Dendritic cell treated with granulocyte-macrophage colony-stimulating factor and Interleukin-4, amounts not matched to agents 40 ng/mL and 50 ng/mL, for 4 days (primary cell): ENCODE measurements around the gene DMD.

Experiments
- H3K27ac Mint-ChIP-seq: one replicate; pipeline ENCODE4 v1.8.0; 2022; ENCODE audit warnings: mild to moderate bottlenecking, mixed read lengths
- H3K27me3 Mint-ChIP-seq: one replicate; pipeline ENCODE4 v1.8.0; 2022; ENCODE audit warnings: mild to moderate bottlenecking, mixed read lengths
- H3K36me3 Mint-ChIP-seq: one replicate; pipeline ENCODE4 v1.8.0; 2022; ENCODE audit warnings: low read depth, mixed read lengths
- H3K4me1 Mint-ChIP-seq: one replicate; pipeline ENCODE4 v1.8.0; 2022; ENCODE audit warnings: low read depth, mixed read lengths
- H3K4me3 Mint-ChIP-seq: one replicate; pipeline ENCODE4 v1.8.0; 2022; ENCODE audit warnings: mild to moderate bottlenecking, moderate library complexity, mixed read lengths
- H3K9me3 Mint-ChIP-seq: one replicate; pipeline ENCODE4 v1.8.0; 2022; ENCODE audit warnings: mixed read lengths
- intact Hi-C: fragments of 100-400 bp; cut with micrococcal nuclease; formaldehyde crosslinking; loops from one replicate; pipeline ENCODE4 v1.15.0; 2022

DMD gene

DNA sequence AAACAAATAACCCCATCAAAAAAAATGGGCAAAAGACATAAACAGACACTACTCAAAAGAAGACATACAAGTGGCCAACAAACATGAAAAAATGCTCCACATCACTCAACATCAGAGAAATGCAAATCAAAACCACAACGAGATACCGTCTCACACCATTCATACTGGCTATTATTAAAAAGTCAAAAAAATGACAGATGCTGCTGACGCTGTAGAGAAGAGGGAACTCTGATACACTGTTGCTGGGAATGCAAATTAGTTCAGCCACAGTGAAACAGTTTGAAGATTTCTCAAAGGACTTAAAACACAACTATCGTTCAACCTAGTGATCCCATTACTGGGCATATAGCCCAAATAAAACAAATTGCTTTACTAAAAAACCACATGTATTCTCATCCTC, 1468.3 kb downstream of the DMD start:
- Mint-ChIP-seq H3K36me3 (no peaks in the 10 kb centered on the region), H3K27ac (no peak overlapping the region), H3K4me1 (no peaks in the 10 kb centered on the region), H3K9me3 (no peaks in the 10 kb centered on the region), H3K4me3 (no peak overlapping the region), H3K27me3 (no peaks in the 10 kb centered on the region)
- intact Hi-C loops = no loop called here

DNA sequence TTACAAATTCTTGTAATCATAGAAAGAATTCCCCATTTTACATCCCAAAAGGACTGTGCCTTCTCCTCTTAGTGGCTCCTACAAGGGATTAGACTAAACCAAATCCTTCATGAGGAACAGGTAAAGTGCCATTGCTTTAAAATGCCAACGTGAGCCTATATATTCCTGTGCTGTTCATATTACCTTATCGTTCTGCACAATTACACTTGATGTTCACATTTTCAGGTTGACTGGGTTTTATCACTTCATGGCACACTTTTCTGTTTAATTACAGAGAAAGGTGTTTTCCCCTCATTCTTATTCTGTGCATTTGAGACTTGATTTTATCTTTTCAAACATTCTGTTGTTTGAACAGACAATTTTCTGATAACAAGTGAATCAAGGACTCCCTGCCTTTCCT, 1493.9 kb downstream of the DMD start:
- no peaks in the 10 kb centered on the region for H3K4me1 Mint-ChIP-seq
- no peak overlapping the region for H3K27ac Mint-ChIP-seq
- H3K36me3 Mint-ChIP-seq = no peaks in the 10 kb centered on the region
- intact Hi-C loops = no loop called here
- H3K27me3 Mint-ChIP-seq = no peaks in the 10 kb centered on the region
- H3K4me3 Mint-ChIP-seq = no peak overlapping the region
- H3K9me3 Mint-ChIP-seq = no peaks in the 10 kb centered on the region

GRCh38 chrX:31715675-31716074, 1495.7 kb downstream of the DMD start:
- no peak overlapping the region for H3K27ac Mint-ChIP-seq
- no peaks in the 10 kb centered on the region for H3K4me1 Mint-ChIP-seq
- no peak overlapping the region for H3K4me3 Mint-ChIP-seq
- H3K27me3 Mint-ChIP-seq = no peaks in the 10 kb centered on the region
- no peaks in the 10 kb centered on the region for H3K36me3 Mint-ChIP-seq
- no peaks in the 10 kb centered on the region for H3K9me3 Mint-ChIP-seq
- intact Hi-C loops = no loop called here

GRCh38 chrX:31714797-31715196, 1496.6 kb downstream of the DMD start:
- H3K27ac Mint-ChIP-seq = no peak overlapping the region
- H3K36me3 Mint-ChIP-seq = no peaks in the 10 kb centered on the region
- H3K9me3 Mint-ChIP-seq = no peaks in the 10 kb centered on the region
- no peak overlapping the region for H3K4me3 Mint-ChIP-seq
- H3K4me1 Mint-ChIP-seq = no peaks in the 10 kb centered on the region
- intact Hi-C loops = no loop called here
- H3K27me3 Mint-ChIP-seq = no peaks in the 10 kb centered on the region

DNA sequence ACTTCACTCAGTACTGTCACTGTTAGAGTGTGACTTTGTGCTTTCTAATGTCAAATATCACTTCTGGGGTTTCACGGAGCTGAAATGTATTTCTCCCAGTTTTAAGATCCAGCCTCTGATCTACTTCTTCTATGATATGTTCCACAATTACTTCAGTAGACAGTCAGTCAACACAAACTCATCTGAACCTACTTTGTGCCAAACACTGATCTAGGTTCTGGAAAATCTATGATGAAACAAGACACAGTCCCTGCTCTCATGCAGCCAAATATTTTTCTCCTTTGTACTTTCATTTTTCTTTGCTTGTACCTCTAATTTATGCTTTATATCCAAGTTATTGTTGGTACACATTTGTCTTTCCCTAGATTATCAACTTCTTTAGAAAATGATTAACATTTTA, 1498.2 kb downstream of the DMD start:
- H3K4me1 Mint-ChIP-seq = no peaks in the 10 kb centered on the region
- intact Hi-C loops = no loop called here
- H3K4me3 Mint-ChIP-seq = no peak overlapping the region
- H3K27me3 Mint-ChIP-seq = no peaks in the 10 kb centered on the region
- H3K9me3 Mint-ChIP-seq = no peaks in the 10 kb centered on the region
- H3K36me3 Mint-ChIP-seq = no peaks in the 10 kb centered on the region
- no peak overlapping the region for H3K27ac Mint-ChIP-seq

GRCh38 chrX:31711166-31711565, 1500.2 kb downstream of the DMD start:
- intact Hi-C loops = no loop called here
- H3K27me3 Mint-ChIP-seq = no peaks in the 10 kb centered on the region
- no peak overlapping the region for H3K27ac Mint-ChIP-seq
- H3K36me3 Mint-ChIP-seq = no peaks in the 10 kb centered on the region
- H3K9me3 Mint-ChIP-seq = no peaks in the 10 kb centered on the region
- H3K4me3 Mint-ChIP-seq = no peak overlapping the region
- H3K4me1 Mint-ChIP-seq = no peaks in the 10 kb centered on the region

GRCh38 chrX:31708116-31708515, 1503.2 kb downstream of the DMD start:
- no peaks in the 10 kb centered on the region for H3K27me3 Mint-ChIP-seq
- H3K4me1 Mint-ChIP-seq = no peaks in the 10 kb centered on the region
- no peaks in the 10 kb centered on the region for H3K36me3 Mint-ChIP-seq
- no peak overlapping the region for H3K4me3 Mint-ChIP-seq
- H3K9me3 Mint-ChIP-seq = no peaks in the 10 kb centered on the region
- no peak overlapping the region for H3K27ac Mint-ChIP-seq
- intact Hi-C loops = no loop called here

DNA sequence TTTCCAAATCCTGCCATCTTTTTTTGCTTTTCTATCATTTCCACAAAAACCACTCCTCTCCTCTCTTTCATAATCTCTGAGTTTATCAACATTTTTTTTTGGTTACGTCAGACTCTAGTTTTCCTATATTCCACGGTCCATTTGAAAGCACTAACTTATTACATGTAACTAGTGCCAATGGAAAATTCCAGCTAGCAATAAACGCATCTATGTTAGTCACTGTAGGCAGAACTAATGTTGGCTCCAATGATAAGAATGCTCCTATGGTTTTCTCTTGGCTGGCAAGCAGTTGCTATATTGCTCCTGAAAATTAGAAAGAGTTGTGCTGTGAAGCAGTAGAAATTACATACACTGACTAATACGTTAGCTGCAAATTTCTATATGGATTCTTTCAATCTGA, 1504.9 kb downstream of the DMD start:
- Mint-ChIP-seq H3K36me3 (no peaks in the 10 kb centered on the region), H3K4me1 (no peaks in the 10 kb centered on the region), H3K27ac (no peak overlapping the region), H3K4me3 (no peak overlapping the region), H3K9me3 (no peaks in the 10 kb centered on the region), H3K27me3 (no peaks in the 10 kb centered on the region)
- intact Hi-C loops = no loop called here

GRCh38 chrX:31705816-31706215, 1505.5 kb downstream of the DMD start:
- Mint-ChIP-seq H3K27ac (no peak overlapping the region), H3K36me3 (no peaks in the 10 kb centered on the region), H3K4me1 (no peaks in the 10 kb centered on the region), H3K4me3 (no peak overlapping the region), H3K27me3 (no peaks in the 10 kb centered on the region), H3K9me3 (no peaks in the 10 kb centered on the region)
- intact Hi-C loops = no loop called here

DNA sequence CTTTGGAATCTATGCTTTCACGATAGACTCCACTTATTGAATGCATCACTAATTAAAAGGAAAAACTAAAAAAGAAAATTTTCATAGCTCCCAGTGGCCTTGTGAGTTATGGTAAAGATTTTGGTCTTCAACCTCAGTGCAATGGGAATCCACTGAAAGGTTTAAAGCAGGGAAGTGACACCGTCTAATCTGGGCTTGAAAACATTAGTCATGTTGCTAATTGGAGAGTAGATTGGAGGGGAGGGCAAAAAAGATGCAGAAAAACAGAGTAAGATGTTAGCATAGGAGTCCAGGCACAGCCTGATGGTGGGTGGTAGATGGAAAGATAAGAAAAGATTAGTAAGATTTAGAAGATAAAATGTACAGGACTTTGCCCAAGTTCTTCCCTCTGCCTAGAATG, 1506.4 kb downstream of the DMD start:
- H3K9me3 Mint-ChIP-seq = no peaks in the 10 kb centered on the region
- no peaks in the 10 kb centered on the region for H3K27me3 Mint-ChIP-seq
- intact Hi-C loops = no loop called here
- H3K4me3 Mint-ChIP-seq = no peak overlapping the region
- no peaks in the 10 kb centered on the region for H3K36me3 Mint-ChIP-seq
- H3K27ac Mint-ChIP-seq = no peak overlapping the region
- H3K4me1 Mint-ChIP-seq = no peaks in the 10 kb centered on the region

DNA sequence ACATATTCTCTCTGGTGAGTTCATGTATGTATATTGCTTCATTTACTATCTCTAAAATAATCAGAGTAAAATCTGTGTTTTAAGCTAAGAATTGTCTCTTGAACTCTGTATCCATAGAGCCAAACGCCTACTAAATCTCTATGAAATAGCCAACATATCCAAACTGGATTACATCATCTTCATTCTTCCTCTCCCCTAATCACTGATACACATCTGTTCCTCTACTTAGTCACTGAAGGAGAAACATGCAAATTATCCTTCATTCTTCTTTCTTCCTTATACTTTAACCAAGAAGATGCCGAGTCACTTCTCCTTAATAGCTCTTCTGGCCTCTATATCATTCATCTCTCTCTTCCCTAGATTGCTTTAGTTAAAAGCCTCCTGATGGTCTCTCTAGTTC, 1509.1 kb downstream of the DMD start:
- Mint-ChIP-seq H3K9me3 (no peaks in the 10 kb centered on the region), H3K4me3 (no peak overlapping the region), H3K4me1 (no peaks in the 10 kb centered on the region), H3K36me3 (no peaks in the 10 kb centered on the region), H3K27ac (no peak overlapping the region), H3K27me3 (no peaks in the 10 kb centered on the region)
- intact Hi-C loops = no loop called here

GRCh38 chrX:31697294-31697916, 1513.9 kb downstream of the DMD start:
- H3K9me3 Mint-ChIP-seq = no peaks in the 10 kb centered on the region
- no peaks in the 10 kb centered on the region for H3K27me3 Mint-ChIP-seq
- H3K4me1 Mint-ChIP-seq = no peaks in the 10 kb centered on the region
- no peak overlapping the region for H3K27ac Mint-ChIP-seq
- H3K4me3 Mint-ChIP-seq = no peak overlapping the region
- intact Hi-C loops = no loop called here
- H3K36me3 Mint-ChIP-seq = no peaks in the 10 kb centered on the region

GRCh38 chrX:31679861-31680260, 1531.5 kb downstream of the DMD start:
- H3K36me3 Mint-ChIP-seq = no peaks in the 10 kb centered on the region

DNA sequence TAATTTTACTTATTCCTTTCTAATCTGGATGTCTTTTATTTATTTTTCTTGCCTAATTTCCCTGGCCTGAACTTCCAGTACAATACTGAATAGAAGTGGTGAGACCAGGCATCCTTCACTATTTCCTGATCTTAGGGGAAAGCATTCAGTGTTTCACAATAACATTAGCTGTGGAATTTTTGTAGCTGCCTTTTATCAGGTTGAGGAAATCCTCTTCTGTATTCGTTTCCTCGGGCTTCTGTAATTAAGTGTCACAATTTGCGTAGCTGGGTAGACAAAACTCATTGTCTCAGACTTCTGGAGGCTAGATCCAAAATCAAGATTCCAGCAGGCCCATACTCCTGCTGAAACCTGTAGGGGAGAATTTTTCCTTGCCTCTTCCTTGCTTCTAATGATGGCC, 1541.1 kb downstream of the DMD start:
- no peaks in the 10 kb centered on the region for H3K36me3 Mint-ChIP-seq
- H3K27ac Mint-ChIP-seq = no peak overlapping the region
- H3K4me1 Mint-ChIP-seq = no peaks in the 10 kb centered on the region
- no peaks in the 10 kb centered on the region for H3K9me3 Mint-ChIP-seq
- intact Hi-C loops = no loop called here
- no peak overlapping the region for H3K4me3 Mint-ChIP-seq
- H3K27me3 Mint-ChIP-seq = no peaks in the 10 kb centered on the region

More at GRCh38 chrX:31679861-31680260, 1531.5 kb downstream of the DMD start:
- H3K9me3 Mint-ChIP-seq = no peaks in the 10 kb centered on the region
- intact Hi-C loops = no loop called here
- no peak overlapping the region for H3K4me3 Mint-ChIP-seq
- H3K27ac Mint-ChIP-seq = no peak overlapping the region
- H3K27me3 Mint-ChIP-seq = no peaks in the 10 kb centered on the region
- no peaks in the 10 kb centered on the region for H3K4me1 Mint-ChIP-seq

DNA sequence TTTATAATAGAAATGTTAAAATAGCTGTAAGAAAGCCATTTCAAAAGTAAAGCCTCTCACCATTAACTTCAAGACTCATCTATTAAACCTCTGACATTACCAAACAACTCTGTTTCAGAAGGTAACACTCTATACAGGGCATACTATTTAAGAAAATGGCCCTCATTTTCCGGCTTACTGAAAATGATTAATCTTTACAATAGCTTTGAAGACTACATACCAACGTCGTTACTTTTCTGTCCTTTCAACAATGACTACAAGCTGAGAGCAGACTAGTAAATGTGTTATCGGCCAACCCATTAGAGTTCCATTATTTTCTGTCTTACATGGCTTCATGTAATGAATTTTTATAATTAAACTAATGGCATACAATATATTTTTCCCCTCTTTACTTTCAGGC, 1545.9 kb downstream of the DMD start:
- no peaks in the 10 kb centered on the region for H3K9me3 Mint-ChIP-seq
- no peaks in the 10 kb centered on the region for H3K36me3 Mint-ChIP-seq
- H3K27ac Mint-ChIP-seq = no peak overlapping the region
- H3K4me3 Mint-ChIP-seq = no peak overlapping the region
- no peaks in the 10 kb centered on the region for H3K4me1 Mint-ChIP-seq
- intact Hi-C loops = no loop called here
- peaks cover 2% of the 10 kb centered on the region for H3K27me3 Mint-ChIP-seq
